Endothelial cell of umbilical vein (primary cell): Measurements from ENCODE around the gene CCNB1IP1.

ENCODE experiments used
- CTCF ChIP-seq, 2 donors: IDR thresholded peaks; 1 replicate in 1 of 2; 2 replicates in 1 of 2; pipeline ENCODE4 v1.5.1; 2011; ENCODE audit warnings: low read length in 2 of 2, mild to moderate bottlenecking in 2 of 2, moderate library complexity in 2 of 2, control low read depth in 1 of 2, inconsistent platforms in 1 of 2, low read depth in 1 of 2; ENCODE audit not compliant: insufficient read depth in 1 of 2; ENCODE audit errors: extremely low read depth in 1 of 2
- EZH2 ChIP-seq: IDR thresholded peaks from 2 replicates; pipeline ENCODE4 v1.6.1; 2012; ENCODE audit warnings: borderline replicate concordance, low read depth, mild to moderate bottlenecking, moderate library complexity, low read length, inconsistent platforms; ENCODE audit not compliant: severe bottlenecking
- FOS ChIP-seq: IDR thresholded peaks from 2 replicates; pipeline ENCODE4 v1.6.1; 2011; ENCODE audit warnings: mild to moderate bottlenecking, low read length, moderate library complexity, borderline replicate concordance; ENCODE audit not compliant: insufficient read depth
- GATA2 ChIP-seq: IDR thresholded peaks from 2 replicates; pipeline ENCODE4 v1.7.0; 2011; ENCODE audit warnings: low read depth, mild to moderate bottlenecking, moderate library complexity, mixed read lengths, low read length; ENCODE audit not compliant: insufficient read length, insufficient read depth
- JUN ChIP-seq: IDR thresholded peaks from 2 replicates; pipeline ENCODE4 v1.6.1; 2011; ENCODE audit warnings: borderline replicate concordance, low read depth; ENCODE audit not compliant: insufficient read length, insufficient read depth
- MAX ChIP-seq: IDR thresholded peaks from 2 replicates; pipeline ENCODE4 v1.6.1; 2011; ENCODE audit not compliant: insufficient read depth, insufficient read length
- MYC ChIP-seq: IDR thresholded peaks from one replicate; pipeline ENCODE4 v1.6.1; 2011; ENCODE audit warnings: mild to moderate bottlenecking, low read depth, low read length
- POLR2A ChIP-seq: IDR thresholded peaks from 2 replicates; pipeline ENCODE4 v1.6.1; 2012; ENCODE audit warnings: low read depth, mild to moderate bottlenecking, control low read depth, low read length
- POLR2AphosphoS5 ChIP-seq: IDR thresholded peaks from 2 replicates; pipeline ENCODE4 v1.6.1; 2012; ENCODE audit warnings: low read depth, mild to moderate bottlenecking, control low read depth, low read length, moderate library complexity; ENCODE audit not compliant: insufficient read depth

- TF ChIP-seq JUN (no peak), CTCF (IDR thresholded peaks at IDR 0.05; ENCODE audit: extremely low read depth in 1 of 2, insufficient read depth in 1 of 2, low read depth in 1 of 2, low read length in 2 of 2) (peak; percentile 42 to 56), POLR2A (no peak), POLR2AphosphoS5 (no peak), EZH2 (no peak), FOS (no peak), MAX (no peak), MYC (no peak), GATA2 (no peak)
Measured at GRCh38 chr14:20327005-20327869, 5.8 kb downstream of the CCNB1IP1 start.
